Measurements from ENCODE around the gene BRD4. TPM values are rescaled to one million over a fixed set of nuclear protein-coding genes. Genes with fewer than 3 reads are reported as not detected.
A peak's percentile ranks its signal among the peaks of the same experiment; 100 is the strongest.

Gene BRD4
- total RNA-seq, 4 donors from 2014 or later = 7.7 to 38.2 (median 31.3) TPM

- intact Hi-C loops (cut with DNase I) = no loop called here
- DNase-seq = no peak
- Histone ChIP-seq H3K9me3 (no peaks in the 10 kb centered on the region), H3K4me1 (peaks cover 82 to 100% (median 98%) of the 10 kb centered on the region in 3 donors), H3K27me3 (no peaks in the 10 kb centered on the region), H3K4me3 (peak overlapping the region in 1 of 4 donors; percentile 23), H3K36me3 (no peaks in the 10 kb centered on the region), H3K27ac (peak overlapping the region; percentile 59 to 84 (median 76))
- TF ChIP-seq CTCF (IDR thresholded peaks at IDR 0.05) = peak in 2 of 6 experiments; percentile 12 to 27
- no peak for TF ChIP-seq POLR2A (IDR thresholded peaks at IDR 0.05)
- 20 to 28% methylated on average over 7 to 11 of the region's 12 CpGs for WGBS, 2 donors
These were observed 51.2 kb downstream of the BRD4 start for GRCh38 chr19:15280915-15281683.

DNA sequence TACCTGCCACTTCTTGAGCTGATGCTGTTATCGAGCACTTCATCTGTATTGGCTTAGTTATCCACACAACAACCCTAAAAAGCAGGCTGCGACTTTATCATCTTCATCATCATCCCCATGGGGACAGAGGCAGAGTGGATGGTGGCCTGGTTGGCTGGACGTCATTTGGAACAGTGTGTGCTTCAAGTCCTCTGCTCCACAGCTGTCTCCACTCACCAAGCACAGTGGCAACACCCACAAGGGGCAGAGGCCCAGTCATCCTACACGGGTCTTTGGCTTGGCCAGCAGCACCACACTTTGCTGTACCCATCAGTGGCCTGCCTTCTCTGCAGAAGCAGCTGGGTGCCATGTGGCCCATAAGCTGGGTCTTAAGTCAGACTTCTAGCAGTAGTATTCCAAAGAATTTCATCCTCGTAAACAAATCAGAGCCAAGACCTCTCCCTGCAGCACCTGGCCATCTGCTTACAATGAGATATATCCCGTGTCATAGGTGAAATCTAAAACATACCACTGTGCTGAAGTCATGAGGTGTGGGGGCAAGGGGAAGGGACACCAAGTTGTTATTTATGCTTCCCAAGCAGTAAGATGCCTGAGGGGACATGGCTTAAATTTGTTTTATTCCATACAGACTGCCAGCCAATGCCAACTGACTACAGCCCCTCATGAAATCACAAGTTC lies 52.2 kb downstream of the BRD4 start:
- WGBS, 2 donors = 40 to 85% methylated on average over 5 of the region's 6 CpGs
- intact Hi-C loops (cut with DNase I) = no loop called here

DNA sequence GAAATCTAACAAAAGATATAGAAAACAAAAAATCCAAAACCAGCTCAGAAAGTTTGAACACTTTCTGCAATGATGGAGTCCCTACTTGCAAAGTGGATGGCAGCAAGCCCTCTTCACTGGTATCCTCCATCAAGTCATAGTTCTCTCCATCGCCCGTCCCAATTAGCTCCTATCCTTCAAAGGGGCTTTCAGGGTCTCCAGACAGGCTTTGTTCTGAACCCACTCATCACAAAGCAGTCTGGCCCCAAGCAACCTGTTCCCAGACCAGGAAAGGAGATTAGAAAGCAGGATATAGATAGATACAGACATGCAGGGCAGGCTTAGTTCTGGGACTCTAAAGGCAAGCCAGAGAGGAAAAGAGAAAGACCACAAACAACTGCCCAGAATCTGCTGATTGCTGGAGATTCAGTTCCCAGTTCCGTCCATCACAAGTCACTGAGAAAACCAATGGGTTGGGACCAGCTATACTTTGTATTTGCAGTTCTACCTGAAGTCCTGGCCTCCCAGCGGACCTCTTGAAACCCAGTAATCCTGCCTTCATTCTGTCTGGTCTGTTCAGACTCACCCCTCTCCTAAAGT lies 52.9 kb downstream of the BRD4 start:
- WGBS, 2 donors = 86 to 94% methylated on average over 4 of the region's 4 CpGs

More for the DNA sequence above, 52.2 kb downstream of the BRD4 start:
- peak overlapping the region in 1 of 4 donors; percentile 6 for H3K4me3 ChIP-seq
- H3K4me1 ChIP-seq = peaks cover 86 to 100% (median 98%) of the 10 kb centered on the region in 3 donors
- DNase-seq = no peak
- no peaks in the 10 kb centered on the region for H3K9me3 ChIP-seq
- peak overlapping the region; percentile 59 to 84 (median 76) for H3K27ac ChIP-seq
- TF ChIP-seq CTCF (IDR thresholded peaks at IDR 0.05) (no peak), POLR2A (IDR thresholded peaks at IDR 0.05) (no peak)
- no peaks in the 10 kb centered on the region for H3K27me3 ChIP-seq
- no peaks in the 10 kb centered on the region for H3K36me3 ChIP-seq

DNA sequence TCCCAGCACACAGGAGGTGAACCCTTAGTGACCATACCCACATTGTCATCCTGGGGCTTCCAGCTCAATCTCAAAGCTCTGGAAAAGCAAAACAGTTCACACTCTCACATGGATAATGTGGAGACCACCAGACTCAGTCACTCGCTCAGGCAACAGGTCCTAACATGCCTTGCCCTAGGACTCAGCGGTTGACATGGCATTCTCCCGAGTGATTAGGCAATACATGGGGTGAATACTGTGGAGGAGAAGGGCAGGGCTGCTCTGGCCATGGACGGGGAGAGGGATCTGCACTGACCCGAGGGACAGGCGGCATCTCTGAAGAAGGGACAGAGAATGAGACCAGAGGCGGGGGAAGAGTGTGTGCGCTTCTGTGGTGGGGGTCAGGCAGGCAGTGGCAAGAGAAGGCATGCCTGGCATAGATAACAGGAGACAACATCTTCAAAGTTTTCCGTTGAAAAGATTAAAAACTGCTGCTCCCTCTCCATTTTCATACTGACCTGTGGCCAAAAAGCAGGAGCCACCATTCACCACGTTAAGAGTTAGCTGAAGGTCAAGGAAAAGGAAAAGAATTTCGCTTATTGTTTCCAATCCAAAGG lies 55.6 kb downstream of the BRD4 start:
- Histone ChIP-seq H3K27me3 (no peaks in the 10 kb centered on the region), H3K36me3 (peaks cover 0 to 16% (median 5%) of the 10 kb centered on the region in 3 donors), H3K9me3 (no peaks in the 10 kb centered on the region), H3K4me3 (no peak overlapping the region), H3K4me1 (peaks cover 51 to 96% (median 80%) of the 10 kb centered on the region in 3 donors), H3K27ac (peak overlapping the region in 3 of 4 donors; percentile 18 to 40 (median 38))
- TF ChIP-seq CTCF (IDR thresholded peaks at IDR 0.05) = no peak
- TF ChIP-seq POLR2A (IDR thresholded peaks at IDR 0.05) = no peak
- intact Hi-C loops (cut with DNase I) = loop anchor here (10.0 kb wide), 1 partner anchor 48 kb away; no protein-coding TSS in a partner anchor
- no peak for DNase-seq
- WGBS, 2 donors = 44 to 58% methylated on average over 8 to 11 of the region's 11 CpGs

More for the DNA sequence above, 52.9 kb downstream of the BRD4 start:
- peak overlapping the region; percentile 21 to 84 (median 76) for H3K27ac ChIP-seq
- no peak for TF ChIP-seq CTCF (IDR thresholded peaks at IDR 0.05)
- TF ChIP-seq POLR2A (IDR thresholded peaks at IDR 0.05) = no peak
- H3K36me3 ChIP-seq = no peaks in the 10 kb centered on the region
- DNase-seq = no peak
- intact Hi-C loops (cut with DNase I) = loop anchor here (10.0 kb wide), 1 partner anchor 45 kb away; no protein-coding TSS in a partner anchor
- no peaks in the 10 kb centered on the region for H3K27me3 ChIP-seq
- peaks cover 78 to 100% (median 98%) of the 10 kb centered on the region in 3 donors for H3K4me1 ChIP-seq
- H3K4me3 ChIP-seq = no peak overlapping the region
- no peaks in the 10 kb centered on the region for H3K9me3 ChIP-seq
